Neural crest cell (in vitro differentiated cells): Measurements from ENCODE around the gene HPD. TPM values are rescaled to one million over a fixed set of nuclear protein-coding genes. Genes with fewer than 3 reads are reported as not detected.
"Not testable (repeated sequence)": the region's sequence is repeated elsewhere in the genome, so short reads cannot be mapped to it uniquely, and the experiment has no call there.

ENCODE experiments used
- DNase-seq: peaks from one replicate; pipeline ENCODE4 v3.0.0; 2021; ENCODE audit warnings: low read depth, mixed read lengths, low spot score
- H3K27ac Mint-ChIP-seq: one replicate; pipeline ENCODE4 v1.8.0; 2021; ENCODE audit warnings: mild to moderate bottlenecking, mixed read lengths; ENCODE audit not compliant: unreplicated experiment
- H3K27me3 Mint-ChIP-seq: 2 replicates; pipeline ENCODE4 v1.8.0; 2021; ENCODE audit warnings: low read depth, mild to moderate bottlenecking, mixed read lengths
- H3K36me3 Mint-ChIP-seq: 2 replicates; pipeline ENCODE4 v1.8.0; 2021; ENCODE audit warnings: low read depth, mild to moderate bottlenecking, mixed read lengths
- H3K4me1 Mint-ChIP-seq: 2 replicates; pipeline ENCODE4 v1.8.0; 2021; ENCODE audit warnings: mixed read lengths
- H3K4me3 Mint-ChIP-seq: one replicate; pipeline ENCODE4 v1.8.0; 2021; ENCODE audit warnings: mild to moderate bottlenecking, mixed read lengths
- H3K9me3 Mint-ChIP-seq: 2 replicates; pipeline ENCODE4 v1.8.0; 2021; ENCODE audit warnings: mixed read lengths
- total RNA-seq: library from RNA; stranded (reverse); gene quantifications from 2 replicates; pipeline ENCODE4 v1.2.1, GENCODE V29; 2021
- TF ChIP-seq, protein P1 (sequence below): fragments of 200-600 bp; sonication (generic); conservative IDR thresholded peaks from 2 replicates; pipeline ENCODE4 v1.5.0; 2021; ENCODE audit warnings: antibody characterized with exemption, mild to moderate bottlenecking

Gene HPD
- total RNA-seq, 1 donor from 2014 or later, result 0.21 TPM

DNA sequence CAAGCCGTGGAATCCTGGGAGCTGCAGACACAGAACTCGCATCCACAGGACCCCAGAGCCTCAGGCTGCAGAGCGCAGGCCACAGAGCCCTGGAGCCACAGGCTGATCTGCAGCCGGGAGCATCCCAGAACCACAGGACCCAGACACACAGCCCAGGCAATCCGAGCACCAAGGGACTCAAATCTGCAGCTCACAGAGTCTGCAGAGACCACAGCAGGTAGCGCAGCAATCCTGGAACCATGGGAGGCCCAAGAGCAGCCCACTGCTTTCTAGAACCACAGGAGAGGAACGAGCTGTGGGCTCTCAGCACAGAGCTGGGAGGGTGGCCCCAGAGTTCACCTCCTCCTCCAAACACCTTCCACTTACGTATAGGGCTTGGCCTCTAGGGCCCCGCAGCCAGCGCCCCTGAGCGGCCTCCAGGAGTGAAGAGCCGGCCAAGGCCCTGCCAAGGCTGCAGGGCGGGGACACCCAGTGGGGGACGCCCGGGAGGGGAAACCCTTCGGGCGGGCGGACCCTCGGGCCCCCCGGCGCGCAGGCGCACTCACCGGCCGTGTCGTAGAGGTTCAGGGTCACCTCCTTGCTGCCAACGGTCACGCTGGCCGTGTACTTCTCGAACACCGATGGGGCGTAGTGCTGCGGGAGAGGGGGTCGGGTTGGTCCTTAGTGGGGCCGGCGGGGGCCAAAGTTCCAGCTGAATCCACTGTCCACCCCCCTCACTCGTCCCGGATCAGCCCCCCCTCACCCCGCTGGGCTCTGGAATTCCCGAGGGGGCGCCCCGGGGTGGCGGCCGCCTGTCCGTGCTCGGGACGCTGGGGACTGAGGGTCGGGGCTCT is 65.8 kb downstream of the HPD start:
- Mint-ChIP-seq H3K4me1 (peaks cover 41% of the 10 kb centered on the region), H3K27me3 (peaks cover 32% of the 10 kb centered on the region), H3K27ac (no peak overlapping the region), H3K4me3 (peak overlapping the region; percentile 85), H3K36me3 (peaks cover 10% of the 10 kb centered on the region), H3K9me3 (no peaks in the 10 kb centered on the region)
- DNase-seq, result no peak
- TF ChIP-seq, protein P1, sequence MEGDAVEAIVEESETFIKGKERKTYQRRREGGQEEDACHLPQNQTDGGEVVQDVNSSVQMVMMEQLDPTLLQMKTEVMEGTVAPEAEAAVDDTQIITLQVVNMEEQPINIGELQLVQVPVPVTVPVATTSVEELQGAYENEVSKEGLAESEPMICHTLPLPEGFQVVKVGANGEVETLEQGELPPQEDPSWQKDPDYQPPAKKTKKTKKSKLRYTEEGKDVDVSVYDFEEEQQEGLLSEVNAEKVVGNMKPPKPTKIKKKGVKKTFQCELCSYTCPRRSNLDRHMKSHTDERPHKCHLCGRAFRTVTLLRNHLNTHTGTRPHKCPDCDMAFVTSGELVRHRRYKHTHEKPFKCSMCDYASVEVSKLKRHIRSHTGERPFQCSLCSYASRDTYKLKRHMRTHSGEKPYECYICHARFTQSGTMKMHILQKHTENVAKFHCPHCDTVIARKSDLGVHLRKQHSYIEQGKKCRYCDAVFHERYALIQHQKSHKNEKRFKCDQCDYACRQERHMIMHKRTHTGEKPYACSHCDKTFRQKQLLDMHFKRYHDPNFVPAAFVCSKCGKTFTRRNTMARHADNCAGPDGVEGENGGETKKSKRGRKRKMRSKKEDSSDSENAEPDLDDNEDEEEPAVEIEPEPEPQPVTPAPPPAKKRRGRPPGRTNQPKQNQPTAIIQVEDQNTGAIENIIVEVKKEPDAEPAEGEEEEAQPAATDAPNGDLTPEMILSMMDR, result no peak

DNA sequence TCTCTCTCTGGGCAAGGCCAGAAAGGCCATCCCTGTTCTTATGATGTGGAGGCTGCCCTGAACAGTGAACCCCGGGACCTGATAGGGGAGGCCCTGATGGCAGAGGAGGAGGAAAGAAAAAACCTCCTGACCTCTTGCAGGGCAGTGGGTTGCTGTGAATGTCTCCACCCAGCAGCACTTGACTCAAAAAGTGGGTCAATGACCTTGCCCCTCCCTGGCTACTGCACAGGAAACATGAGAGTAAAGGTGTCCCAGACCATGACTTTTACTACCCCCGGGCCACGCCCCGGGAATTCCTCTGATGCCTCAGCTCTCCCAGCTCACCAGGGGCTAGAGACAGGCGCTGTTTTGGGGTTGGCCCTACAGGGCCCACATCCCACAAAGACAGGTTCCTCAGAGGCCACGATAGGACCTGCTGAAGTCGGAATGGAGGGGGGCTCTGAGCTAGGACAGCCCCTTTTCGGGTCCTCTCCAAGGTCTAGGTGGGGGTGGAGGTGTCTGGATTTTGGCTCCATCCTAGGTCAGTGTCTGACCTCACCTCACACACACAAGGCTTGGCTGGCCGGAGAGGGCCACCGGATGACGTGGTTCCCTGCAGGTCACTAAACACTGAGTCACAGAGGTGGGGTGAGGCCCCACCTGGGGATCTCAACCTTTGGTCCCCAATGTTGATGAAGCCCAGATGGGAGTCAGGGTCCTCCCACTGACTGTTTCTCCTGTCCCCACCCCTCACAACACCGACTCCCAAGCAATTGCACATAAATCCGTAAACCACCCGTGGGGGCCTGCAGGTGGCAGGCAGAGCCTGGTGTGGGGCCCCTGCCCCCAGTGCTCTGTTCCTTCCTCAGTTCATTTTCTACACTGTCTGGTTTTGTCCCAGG is 66.7 kb downstream of the HPD start:
- no peak for DNase-seq
- TF ChIP-seq, protein P1, result no peak
- Mint-ChIP-seq H3K9me3 (no peaks in the 10 kb centered on the region), H3K4me1 (peaks cover 31% of the 10 kb centered on the region), H3K36me3 (peaks cover 6% of the 10 kb centered on the region), H3K27me3 (peaks cover 25% of the 10 kb centered on the region), H3K4me3 (peak overlapping the region; percentile 85), H3K27ac (no peak overlapping the region)

DNA sequence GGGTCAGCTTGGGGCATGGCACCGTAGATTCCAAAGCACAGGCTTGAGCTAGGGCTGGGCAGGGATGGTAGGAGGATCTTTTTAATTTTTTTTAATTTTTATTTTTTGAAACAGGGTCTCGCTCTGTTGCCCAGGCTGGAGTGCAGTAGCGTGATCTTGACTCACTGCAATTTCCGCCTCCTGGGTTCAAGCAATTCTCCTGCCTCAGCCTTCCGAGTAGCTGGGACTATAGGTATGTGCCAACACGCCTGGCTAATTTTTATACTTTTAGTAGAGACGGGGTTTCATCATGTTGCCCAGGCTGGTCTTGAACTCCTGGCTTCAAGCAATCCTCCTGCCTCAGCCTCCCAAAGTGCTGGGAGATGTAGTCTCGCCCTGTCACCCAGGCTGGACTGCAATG is 67.9 kb downstream of the HPD start:
- H3K27ac Mint-ChIP-seq, DNase-seq, H3K36me3 Mint-ChIP-seq, H3K9me3 Mint-ChIP-seq: not testable (repeated sequence)
- Mint-ChIP-seq H3K4me1 (peaks cover 26% of the 10 kb centered on the region), H3K27me3 (peaks cover 25% of the 10 kb centered on the region), H3K4me3 (peak overlapping the region; percentile 49)

DNA sequence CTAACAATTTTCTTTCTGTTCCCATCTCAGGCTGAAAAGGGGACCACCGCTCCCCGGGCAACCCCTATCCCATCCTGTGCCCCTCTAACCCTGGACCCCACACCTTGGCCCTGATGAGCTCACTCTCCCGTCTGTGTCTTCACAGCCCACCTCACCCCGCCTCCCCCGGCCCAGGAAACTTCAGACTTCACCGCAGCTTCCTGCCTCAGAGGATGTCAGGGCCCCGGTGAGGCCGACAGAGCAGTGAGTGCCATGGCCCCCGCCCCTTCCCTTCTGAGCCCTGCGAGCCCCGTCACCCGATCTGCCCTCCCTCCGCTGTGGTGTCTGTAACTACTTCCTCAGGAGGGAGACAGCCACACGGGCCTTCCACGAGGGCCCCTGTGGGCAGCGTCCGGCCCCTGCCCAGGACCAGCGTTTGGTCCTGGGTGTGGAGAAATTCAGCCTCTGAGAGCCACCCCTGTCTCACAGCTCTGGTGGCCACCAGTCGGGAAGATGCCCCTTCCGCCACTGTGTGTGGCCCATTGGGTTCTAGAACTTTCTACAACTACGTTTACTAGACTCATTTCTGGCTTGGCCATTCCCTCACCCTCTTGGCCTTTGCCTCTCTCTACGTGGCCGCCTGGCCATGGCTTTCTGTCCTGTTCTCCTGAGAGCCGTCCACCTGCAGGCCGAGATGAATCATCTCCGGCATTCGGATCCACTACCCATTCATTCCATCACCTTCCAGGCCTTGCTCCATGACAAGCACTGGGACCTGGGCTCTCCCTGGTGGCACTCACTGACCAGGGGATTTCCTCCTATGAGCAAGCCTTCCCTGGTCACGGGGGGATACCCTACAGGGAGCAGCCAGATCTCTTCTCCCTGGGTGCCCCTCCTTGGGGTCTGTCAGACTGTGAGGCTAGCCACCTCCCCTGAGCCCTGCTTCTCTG is 68.6 kb downstream of the HPD start:
- TF ChIP-seq, protein P1, result no peak
- Mint-ChIP-seq H3K4me1 (peaks cover 23% of the 10 kb centered on the region), H3K36me3 (peaks cover 3% of the 10 kb centered on the region), H3K27ac (peak overlapping the region; percentile 24), H3K27me3 (peaks cover 21% of the 10 kb centered on the region), H3K4me3 (peak overlapping the region; percentile 32), H3K9me3 (no peaks in the 10 kb centered on the region)
- DNase-seq, result no peak

Other genes starting within 250 kb of the HPD start
- 13.7 and 15.1 TPM in 2 replicates for gene ORAI1, start 232.3 kb downstream of the HPD start, total RNA-seq
- gene MORN3, start 189.2 kb downstream of the HPD start, total RNA-seq, result 0.57 and 0.63 TPM in 2 replicates
- gene TMEM120B, start 146.1 kb downstream of the HPD start, total RNA-seq, result 14.1 and 14.6 TPM in 2 replicates
- 23.8 and 25.5 TPM in 2 replicates for gene RHOF, start 65.2 kb downstream of the HPD start, total RNA-seq
- 25.6 and 25.9 TPM in 2 replicates for gene SETD1B, start 54.9 kb downstream of the HPD start, total RNA-seq
- gene PSMD9, start 29.9 kb upstream of the HPD start, total RNA-seq, result 46.3 and 47.4 TPM in 2 replicates
- gene CFAP251, start 59.7 kb upstream of the HPD start, total RNA-seq, result 1.6 and 2.0 TPM in 2 replicates
- 57.4 and 60.1 TPM in 2 replicates for gene BCL7A, start 163.0 kb upstream of the HPD start, total RNA-seq
- 39.8 and 44.5 TPM in 2 replicates for gene MLXIP, start 219.9 kb upstream of the HPD start, total RNA-seq